GM21576 (cell line): ENCODE data around the gene PRDM5.

Experiments used
- ATAC-seq: cut with Tn5 transposase; IDR thresholded peaks from one replicate; pipeline ENCODE4 v1.9.1; 2021; ENCODE audit warnings: mild to moderate bottlenecking, moderate library complexity; ENCODE audit not compliant: unreplicated experiment

Gene PRDM5

DNA sequence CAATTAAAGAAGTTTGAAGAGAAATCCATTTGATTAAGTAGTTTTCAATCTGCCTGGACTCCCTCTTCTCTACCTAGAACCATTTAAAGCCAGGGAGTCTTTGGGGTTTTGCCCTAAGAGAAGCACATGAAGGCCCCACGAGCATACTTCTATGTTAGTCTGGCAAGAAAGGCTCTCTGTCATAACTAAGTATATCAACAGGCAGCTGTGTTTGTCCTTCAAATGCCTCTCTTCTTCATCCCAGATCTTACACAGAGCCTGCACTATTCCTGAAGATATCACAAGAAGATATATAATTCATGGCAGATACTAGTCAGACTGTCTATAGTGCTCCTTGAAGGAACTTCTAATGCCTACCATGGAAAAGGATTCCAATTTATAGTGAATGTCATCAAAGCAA lies 206.2 kb downstream of the PRDM5 start:
- no peak for ATAC-seq

- ATAC-seq, result no peak
Measured at GRCh38 chr4:120714417-120715010, 208.0 kb downstream of the PRDM5 start.

DNA sequence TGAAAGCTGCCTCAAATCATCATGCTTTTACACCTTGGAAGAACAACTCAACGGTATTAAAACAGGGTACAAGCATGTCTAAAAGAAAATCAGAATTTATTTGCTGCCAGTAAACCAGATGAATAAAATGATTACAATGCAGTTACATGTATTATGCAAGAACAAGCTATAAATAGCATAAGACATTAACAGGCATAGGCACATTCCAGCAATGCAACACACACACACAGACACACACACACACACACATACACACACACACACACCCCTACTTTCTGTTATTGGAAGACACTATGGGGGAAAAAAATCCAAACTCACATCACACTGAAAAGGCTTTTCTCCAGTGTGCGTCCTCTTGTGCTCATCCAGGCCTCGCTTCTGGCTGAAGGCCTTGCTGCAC lies 212.5 kb downstream of the PRDM5 start:
- ATAC-seq, result no peak

- no peak for ATAC-seq
Measured at GRCh38 chr4:120704538-120704937, 218.0 kb downstream of the PRDM5 start.

DNA sequence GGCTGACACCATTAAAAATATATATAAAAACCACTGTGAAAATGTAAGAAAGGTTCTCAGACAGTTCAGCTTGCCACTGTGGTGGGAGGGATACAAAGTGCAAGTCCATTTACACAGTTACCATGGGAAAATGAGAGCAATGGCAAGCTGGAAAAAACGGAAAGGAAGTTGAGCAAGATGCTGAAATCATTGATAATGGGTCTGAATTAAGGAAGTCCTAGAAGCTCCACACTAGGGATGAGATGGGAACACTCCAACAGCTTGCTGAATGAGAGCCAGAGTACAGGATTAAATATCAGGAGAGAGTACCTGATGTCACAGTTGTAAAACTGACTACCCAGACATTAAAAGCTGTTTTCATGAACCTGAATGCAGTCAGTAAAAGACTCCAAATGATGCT lies 218.6 kb downstream of the PRDM5 start:
- no peak for ATAC-seq

DNA sequence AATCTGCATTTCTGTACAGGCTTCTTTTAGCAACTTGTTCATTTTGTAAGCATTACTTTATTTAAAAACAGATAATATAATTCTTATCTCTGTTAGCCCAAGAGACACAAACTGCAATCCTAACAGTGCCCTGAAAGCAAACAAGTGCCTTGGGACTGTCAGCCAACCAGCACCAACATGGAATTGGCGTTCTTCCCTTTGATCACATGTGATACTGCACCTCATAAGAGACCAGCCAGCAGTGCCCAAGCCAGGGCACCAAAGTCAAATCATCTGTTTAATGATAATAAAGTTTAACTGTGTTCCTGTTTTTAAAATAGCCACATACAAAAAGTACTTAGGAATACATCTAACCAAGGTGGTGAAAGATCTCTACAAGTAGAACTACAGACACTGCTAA lies 223.2 kb downstream of the PRDM5 start:
- ATAC-seq, result no peak

DNA sequence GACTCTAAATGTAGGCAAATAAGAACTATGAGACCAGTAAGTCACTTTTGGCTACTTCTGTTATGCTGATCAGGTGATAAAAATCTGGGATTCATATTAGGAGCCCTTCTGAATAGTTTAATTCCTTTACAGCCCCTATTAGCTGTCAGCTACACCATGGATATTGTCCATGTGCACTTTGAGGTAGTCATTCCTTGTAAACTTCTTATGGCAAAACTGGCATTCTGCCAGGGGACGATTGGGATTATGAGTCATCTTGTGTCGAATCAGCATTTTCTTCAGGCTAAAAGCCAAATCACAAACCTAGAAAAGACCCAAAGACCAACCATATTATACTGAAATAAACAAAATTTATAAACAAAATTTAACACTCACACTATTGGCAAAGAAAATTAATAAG lies 227.6 kb downstream of the PRDM5 start:
- no peak for ATAC-seq

GRCh38 chr4:120693816-120694215 lies 228.7 kb downstream of the PRDM5 start:
- no peak for ATAC-seq

- no peak for ATAC-seq
Measured at GRCh38 chr4:120692964-120693363, 229.6 kb downstream of the PRDM5 start.

- no peak for ATAC-seq
Measured at GRCh38 chr4:120691536-120691935, 231.0 kb downstream of the PRDM5 start.

- no peak for ATAC-seq
Measured at GRCh38 chr4:120691106-120691505, 231.4 kb downstream of the PRDM5 start.

DNA sequence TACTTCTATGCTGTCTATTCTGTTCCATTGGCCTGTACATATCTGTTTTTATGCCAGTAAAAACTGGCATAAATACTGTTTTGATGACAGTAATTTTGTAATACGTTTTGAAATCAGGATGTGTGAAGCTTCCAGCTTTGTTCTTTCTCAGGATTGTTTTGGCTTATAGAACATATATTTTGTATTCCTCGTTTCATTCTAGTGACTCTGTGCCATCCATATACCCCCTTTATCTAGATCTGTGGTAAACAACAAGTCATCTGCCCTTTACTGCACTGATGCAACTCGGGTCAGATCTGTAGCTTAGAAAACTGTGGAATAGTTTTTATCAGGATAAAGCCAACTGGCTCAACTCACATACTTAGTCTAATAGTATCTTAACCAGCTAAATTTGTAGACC lies 233.7 kb downstream of the PRDM5 start:
- ATAC-seq, result no peak

GRCh38 chr4:120685756-120686278 lies 236.7 kb downstream of the PRDM5 start:
- ATAC-seq, result no peak

GRCh38 chr4:120683897-120684540 lies 238.5 kb downstream of the PRDM5 start:
- ATAC-seq, result no peak

DNA sequence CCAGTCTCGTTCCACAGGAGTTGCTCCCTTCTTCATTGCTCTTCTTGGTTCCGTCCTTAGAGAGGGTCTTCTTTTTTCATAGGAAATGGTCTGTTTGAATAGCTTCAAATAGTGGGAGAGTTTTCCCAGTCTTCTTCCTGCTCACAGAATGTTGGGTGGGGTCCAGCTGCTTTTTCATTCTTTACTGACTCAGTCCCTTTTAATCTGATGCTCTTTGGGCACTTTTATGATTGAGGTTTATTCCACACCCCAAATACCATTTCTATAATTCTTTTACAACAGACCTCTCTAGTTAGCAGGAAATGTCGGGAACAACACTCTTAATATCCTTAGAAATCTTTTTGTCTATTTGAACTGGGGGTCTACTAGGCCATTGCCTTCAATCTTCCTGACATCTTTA lies 239.5 kb downstream of the PRDM5 start:
- no peak for ATAC-seq

DNA sequence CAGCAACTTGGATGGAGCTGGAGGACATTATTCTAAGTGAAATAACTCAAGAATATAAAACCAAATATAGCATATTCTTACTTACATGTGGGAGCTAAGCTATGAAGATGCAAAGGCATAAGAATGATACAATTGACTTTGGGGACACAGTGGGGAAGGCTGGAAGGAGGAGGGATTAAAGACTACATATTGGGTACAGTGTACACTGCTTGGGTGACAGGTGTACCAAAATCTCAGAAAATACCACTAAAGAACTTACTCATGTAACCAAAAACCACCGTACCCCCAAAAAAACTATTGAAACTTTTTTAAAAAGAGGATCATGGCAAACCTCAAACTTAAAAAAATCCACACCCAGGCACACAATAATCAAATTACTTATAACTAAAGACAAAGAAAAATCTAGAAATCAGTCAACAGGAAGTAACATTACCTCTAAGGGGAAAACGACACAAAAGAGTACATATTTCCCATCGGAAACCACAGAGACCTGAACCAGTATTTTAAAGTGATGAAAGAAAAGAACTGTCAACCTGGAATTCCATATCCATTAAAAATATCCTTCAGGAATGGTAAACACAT lies 241.8 kb downstream of the PRDM5 start:
- no peak for ATAC-seq

DNA sequence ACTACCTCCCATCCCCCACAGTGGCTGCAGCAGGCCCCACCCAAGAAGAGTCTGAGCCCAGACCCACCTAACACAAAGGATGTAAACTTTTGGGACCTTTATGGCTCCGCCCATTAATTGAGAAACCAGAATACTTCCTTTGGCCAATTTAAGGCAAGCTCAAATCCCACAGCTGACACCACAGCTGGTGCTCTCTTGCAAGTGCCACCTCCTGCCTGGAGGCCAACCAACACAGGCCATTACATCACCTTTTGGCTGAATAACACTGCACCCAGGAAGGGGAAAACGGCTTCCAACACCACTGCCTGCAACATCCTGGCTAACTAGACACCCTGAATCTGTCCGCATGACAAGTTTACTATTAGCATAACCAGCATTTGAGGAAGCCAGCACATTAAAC lies 248.8 kb downstream of the PRDM5 start:
- no peak for ATAC-seq

- no peak for ATAC-seq
Measured at GRCh38 chr4:120672558-120673147, 249.9 kb downstream of the PRDM5 start.

DNA sequence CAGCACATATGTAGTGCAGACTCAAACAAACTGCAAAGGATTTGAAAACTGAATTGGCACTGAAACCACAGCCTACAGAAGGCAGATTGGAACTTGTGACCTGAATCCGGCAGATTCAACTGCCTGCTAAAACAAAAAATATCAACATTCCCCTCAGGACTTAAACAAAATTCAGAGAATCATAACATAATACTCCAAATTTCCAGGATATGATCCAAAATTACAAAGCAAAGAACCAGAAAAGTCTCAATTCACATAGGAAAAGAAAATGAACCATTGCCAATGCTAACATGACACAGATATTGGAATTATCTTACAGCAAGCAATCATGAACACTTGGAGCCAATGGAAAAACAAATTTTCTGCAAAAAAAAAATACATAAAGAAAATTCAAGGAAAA lies 250.4 kb downstream of the PRDM5 start:
- no peak for ATAC-seq

GRCh38 chr4:120671538-120671937 lies 251.0 kb downstream of the PRDM5 start:
- ATAC-seq, result no peak

DNA sequence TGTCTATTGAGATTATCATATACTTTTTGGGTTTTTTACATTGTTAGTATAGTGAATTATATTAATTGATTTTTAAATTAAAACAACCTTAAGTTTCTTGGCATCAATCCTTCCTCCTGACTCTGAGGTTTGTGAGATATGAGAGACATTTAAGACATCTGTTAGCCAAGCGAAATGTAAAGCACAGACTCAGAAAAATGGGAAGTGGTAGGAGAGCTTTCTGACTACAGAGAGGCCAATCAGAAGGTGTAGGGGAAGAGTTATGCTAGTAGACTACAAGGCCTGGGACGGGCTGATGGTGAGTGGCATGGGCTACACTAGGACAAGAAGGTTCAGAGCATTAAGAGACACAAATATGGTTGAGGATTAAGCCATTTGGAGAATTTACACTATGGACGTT lies 255.4 kb downstream of the PRDM5 start:
- no peak for ATAC-seq

- ATAC-seq, result no peak
Measured at GRCh38 chr4:120664851-120665250, 257.7 kb downstream of the PRDM5 start.
